ENCODE measurements around the gene ZNF831.

ZNF831 gene

DNA sequence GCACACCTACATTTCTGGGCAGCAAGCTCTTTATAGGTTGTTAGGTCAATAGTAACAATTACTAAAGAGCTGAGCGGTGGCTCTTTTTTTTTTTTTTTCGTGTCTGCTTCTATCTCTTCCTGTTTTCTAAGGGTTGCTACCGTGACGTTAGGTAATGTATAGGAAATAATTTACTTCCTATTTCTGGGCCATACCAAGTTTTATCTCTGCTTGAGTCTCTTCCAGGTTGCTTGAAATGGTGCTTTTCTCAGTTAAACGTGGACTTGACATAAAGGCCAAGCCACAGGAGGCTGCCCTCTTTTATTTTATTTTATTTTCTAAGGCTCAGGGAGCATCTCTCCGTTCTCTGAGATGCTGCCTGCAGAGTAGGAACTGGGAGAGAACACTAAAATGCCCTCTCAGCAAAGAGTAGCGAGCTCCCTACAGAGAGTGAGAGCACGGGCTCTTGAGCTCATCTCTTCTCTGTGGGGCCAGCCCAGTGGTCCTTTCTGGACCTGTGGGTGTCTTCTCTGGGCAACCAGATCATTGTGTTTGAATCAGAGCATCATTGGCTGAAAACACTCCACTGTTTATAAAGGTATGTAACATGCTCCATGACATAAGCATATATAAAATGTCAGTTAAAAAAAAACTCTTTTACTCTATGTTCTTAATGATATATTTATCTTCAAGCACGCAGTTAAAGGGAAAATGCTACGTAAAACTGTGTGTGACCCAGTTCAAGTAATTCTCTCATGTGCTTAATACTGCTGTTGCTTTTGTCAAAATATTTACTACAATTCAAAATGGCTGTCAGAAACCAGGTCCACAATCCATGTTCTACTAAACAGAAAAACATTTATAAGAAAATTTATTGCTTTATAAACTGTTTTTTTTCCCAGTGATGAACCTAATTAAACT lies at the start of gene ZNF831:
Gene ZNF831, plus strand, starts transcription at position 191 of the 900 bp plus-strand sequence. CDS start 27,199 bp downstream, outside the sequence.
- no peak for DNase-seq (ENCODE audit: low read depth)

- no peak for DNase-seq (ENCODE audit: low read depth)
These were observed 46.1 kb upstream of the ZNF831 start for GRCh38 chr20:59117526-59117925.

DNA sequence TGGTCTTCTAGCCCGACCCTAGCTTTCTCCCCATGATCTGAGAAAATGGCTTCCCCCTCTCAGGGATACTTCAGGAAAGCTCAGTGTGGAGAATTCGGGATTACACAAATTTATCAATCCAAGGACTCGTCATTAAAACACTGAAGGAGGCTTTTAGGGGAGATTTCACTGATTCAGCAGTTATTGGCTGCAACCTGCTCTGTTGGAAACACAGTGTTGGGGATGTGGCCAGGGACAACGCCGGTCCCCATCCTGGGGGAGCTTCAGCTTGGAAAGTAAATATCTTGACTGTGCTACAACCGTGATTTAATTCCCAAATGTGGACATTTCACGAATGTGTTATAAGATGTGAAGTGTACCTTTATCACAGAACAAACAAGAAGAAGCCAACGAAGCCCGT lies 44.8 kb upstream of the ZNF831 start:
- DNase-seq (ENCODE audit: low read depth): no peak

GRCh38 chr20:59120491-59120890 lies 43.1 kb upstream of the ZNF831 start:
- no peak for DNase-seq (ENCODE audit: low read depth)

- DNase-seq (ENCODE audit: low read depth): no peak
These were observed 42.7 kb upstream of the ZNF831 start for GRCh38 chr20:59120919-59121318.

GRCh38 chr20:59121714-59122565 lies 41.7 kb upstream of the ZNF831 start:
- no peak for DNase-seq (ENCODE audit: low read depth)

- DNase-seq (ENCODE audit: low read depth): no peak
These were observed 41.1 kb upstream of the ZNF831 start for GRCh38 chr20:59122566-59122919.

DNA sequence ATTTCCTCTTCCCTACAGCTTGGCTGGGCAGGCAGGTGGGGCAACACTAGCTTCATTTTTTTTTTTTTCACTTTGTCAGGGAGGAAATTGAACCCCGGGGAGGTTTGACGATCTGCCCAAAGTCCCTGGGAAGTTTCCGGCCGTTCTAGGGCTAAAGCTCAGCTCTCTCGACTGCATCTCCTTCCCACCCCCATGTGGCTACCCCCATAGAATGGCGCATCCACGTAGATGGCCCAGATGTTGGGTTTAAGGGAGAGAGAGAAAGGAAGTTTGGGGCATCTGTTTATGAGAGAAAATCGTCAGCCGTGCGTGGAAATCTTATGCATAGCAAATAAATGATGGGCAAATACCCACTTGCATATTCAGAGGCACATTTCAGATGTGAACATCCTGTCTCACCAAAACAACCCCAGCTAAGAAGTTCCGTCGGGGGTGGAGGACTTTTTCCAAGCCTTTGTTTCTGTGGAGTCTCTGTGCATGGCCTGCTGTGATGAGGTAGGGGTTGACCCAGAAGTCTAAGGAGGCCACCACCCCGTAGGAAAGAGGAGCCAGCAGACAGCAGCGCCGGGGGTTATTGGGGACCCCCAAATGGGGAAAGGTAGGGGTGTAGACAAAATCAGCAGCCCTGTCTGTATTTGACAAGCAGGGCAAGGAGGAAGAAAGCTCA lies 40.5 kb upstream of the ZNF831 start:
- no peak for DNase-seq (ENCODE audit: low read depth)

- no peak for DNase-seq (ENCODE audit: low read depth)
These were observed 39.9 kb upstream of the ZNF831 start for GRCh38 chr20:59123678-59124255.

- no peak for DNase-seq (ENCODE audit: low read depth)
These were observed 39.2 kb upstream of the ZNF831 start for GRCh38 chr20:59124296-59125029.

DNA sequence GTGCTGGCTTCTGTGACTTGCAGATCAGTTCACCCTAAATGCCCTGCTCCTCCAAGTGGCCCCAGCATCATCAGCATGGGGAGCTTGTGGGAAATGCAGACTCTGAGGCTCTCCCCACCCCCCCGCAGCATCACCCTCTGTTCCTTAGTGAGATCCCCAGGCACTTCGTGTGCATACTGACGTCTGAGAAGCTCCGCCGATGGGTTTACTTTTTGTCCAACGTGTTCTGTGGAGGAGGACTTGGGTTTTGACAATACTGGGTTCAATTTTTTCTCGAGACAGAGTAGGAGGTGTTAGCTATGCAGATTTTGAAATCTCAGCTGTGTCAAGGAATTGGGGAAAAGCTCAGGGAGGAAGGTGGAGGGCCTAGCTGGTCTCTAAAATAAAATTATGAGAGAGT lies 38.3 kb upstream of the ZNF831 start:
- DNase-seq (ENCODE audit: low read depth): no peak

DNA sequence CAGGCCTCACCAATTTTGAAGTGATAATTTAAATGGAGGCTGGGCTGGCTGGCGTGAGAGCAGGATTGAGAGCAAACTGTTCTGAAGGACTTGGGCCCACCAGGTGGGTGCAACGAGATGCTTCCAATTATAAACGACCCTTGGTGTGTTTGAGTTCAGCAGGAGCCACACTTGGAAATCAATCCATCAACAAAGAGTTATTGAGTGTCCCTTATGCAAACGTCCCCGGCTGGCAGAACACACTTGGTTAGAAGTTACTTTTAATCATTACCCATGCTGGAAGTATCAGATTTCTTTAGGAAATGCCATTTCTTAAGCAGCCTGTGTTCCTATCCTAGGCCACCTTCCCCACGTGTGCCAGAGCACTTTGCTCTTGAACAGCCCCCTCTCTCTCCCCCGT lies 37.8 kb upstream of the ZNF831 start:
- no peak for DNase-seq (ENCODE audit: low read depth)

DNA sequence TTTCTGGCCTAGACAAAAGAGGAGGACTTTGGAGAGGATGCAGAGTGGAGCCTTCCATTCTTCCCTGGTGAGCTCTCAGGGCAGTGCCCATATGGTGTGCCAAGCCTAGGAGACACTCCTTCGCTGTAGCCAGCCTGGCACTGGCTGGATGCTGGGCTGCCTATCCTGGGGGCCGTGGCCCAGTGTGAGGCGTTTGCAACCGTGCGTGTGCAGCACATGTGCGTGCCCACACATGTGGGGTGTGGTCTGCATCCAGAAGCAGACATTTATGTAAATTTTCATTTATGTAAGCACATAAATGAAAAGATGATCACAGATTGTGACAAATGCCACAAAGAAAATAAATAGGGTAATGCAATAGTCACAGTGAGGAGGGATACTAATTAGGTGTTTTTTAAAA lies 35.8 kb upstream of the ZNF831 start:
- no peak for DNase-seq (ENCODE audit: low read depth)

DNA sequence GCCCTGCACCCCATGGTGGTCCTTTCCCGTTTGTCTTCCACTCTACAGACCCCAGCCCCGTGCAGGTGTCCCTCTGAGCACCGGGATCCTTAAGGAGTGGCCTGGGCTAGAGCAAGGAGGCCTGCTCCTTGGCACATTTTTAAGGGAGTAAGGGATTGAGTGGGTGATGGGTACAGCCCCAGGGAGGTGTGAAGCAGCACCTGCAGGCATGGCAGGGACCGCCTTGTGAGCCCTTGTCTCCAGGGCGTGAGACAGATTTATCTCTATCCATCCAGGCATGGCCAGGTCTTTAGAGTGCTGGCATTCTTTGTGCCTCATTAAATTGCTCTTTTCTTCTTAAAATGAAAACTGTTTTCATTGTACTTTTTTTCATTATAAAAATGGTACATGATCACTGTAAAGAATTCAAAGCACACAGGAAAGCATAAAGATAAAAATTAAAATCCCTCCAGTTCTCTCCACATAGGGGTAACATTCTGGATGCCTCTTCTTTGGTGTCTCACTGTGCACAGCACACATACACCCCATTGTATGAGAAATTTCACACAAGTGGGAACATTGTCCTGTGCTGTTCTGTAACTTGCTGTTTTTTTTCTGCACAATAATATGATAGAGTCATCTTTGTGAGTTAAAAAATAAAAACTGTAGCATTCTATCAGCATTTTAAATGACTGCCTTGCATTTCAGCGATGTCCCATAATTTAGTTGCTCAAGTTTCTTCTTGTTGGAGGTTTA lies 31.9 kb upstream of the ZNF831 start:
- no peak for DNase-seq (ENCODE audit: low read depth)

- DNase-seq (ENCODE audit: low read depth): no peak
These were observed 29.4 kb upstream of the ZNF831 start for GRCh38 chr20:59134182-59134581.

- no peak for DNase-seq (ENCODE audit: low read depth)
These were observed 28.5 kb upstream of the ZNF831 start for GRCh38 chr20:59135093-59135492.

DNA sequence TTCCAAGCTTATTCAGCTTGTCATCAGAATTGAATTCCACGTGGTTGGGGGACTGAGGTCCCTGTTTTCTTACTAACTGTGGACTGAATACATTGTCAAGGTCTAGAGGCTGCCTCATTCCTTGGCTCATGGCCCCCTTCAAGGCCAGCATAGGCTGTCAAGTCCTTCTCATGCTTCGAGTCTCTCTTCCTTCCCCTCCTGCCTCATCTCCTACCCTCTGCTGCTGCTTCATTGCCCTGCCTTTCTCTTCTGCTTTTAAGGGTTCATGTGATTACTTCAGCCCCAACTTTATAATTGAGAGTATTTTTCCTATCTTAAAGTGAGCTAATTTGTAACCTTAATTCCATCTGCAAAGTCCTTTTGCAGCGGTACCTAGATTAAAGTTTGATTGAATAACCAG lies 27.6 kb upstream of the ZNF831 start:
- DNase-seq (ENCODE audit: low read depth): no peak

DNA sequence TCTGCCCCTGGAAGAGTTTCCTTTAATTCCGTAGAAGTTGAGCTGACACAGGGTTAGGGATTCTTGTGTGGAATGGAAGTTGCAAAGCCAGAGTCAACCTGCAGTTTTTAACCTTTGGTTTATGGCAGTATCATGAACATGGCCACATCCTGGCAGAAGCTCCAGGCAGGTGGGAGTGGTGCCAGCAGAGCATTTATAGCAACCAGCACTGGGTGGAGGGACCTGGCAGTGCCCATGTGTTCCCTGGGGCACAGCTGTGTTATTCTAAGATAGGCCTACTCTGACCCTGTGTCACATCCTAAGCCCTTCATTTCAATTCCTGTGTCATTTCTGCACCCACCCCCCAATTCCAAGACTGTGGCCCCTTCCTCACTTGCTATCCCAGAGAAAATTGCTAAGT lies 26.1 kb upstream of the ZNF831 start:
- no peak for DNase-seq (ENCODE audit: low read depth)

DNA sequence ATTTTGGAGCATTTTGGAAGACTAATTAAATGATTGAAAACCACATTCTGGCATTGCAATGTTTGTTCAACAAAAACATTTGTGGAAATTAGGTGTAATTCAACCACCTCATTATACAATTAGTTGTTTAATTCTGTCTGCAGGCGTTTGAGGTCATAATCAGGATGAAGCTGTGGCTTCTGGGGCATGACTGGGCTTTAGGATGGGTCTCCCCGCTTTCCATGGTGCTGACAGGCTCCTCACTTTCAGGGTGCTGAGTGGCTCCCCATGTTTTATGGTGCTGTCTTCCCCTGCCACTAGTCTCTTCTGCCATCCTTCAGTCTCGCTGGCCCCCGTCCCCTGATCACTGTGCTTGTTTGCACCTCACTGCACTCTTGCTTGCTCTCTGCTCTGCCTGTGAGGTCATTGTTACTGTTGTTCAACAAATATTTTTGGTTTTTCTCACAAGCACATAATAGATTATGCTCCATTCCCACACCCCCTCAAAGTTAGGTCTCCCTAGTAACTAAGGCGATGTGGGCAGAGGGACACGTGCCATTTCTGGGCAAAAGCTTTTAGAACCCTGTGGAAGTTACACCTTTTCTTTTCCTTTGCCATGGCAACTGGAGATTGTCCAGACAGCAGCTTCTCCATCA lies 25.4 kb upstream of the ZNF831 start:
- DNase-seq (ENCODE audit: low read depth): no peak

GRCh38 chr20:59139998-59140397 lies 23.6 kb upstream of the ZNF831 start:
- no peak for DNase-seq (ENCODE audit: low read depth)

All from iris pigment epithelial cell (primary cell).